Heart left ventricle (tissue), 16 donors: ENCODE data around the gene DCAF6. TPM values are rescaled to one million over a fixed set of nuclear protein-coding genes. Genes with fewer than 3 reads are reported as not detected.

Source experiments
- ATAC-seq, 4 donors: fragments of 200-7000 bp; cut with Tn5 transposase; one replicate each; pipeline ENCODE4 v1.9.1; 2020 to 2022; ENCODE audit warnings: moderate library complexity in 4 of 4, mild to moderate bottlenecking in 3 of 4, moderate number of reproducible peaks in 1 of 4
- DNase-seq, 5 donors: peaks; one replicate each; pipeline ENCODE4 v3.0.0-alpha.2; 2020
- H3K27ac ChIP-seq, 12 donors: fragments of 200-600 bp; sonication (generic) in 4 of 12; one replicate each; pipeline versions ENCODE4 v1.5.0 to v1.8.0; 2016 to 2022; ENCODE audit warnings: mild to moderate bottlenecking in 2 of 12
- H3K27me3 ChIP-seq, 9 donors: fragments of 200-600 bp; sonication (generic) in 2 of 9; one replicate each; pipeline versions ENCODE4 v1.5.1 to v1.8.0; 2016 to 2022; ENCODE audit warnings: mild to moderate bottlenecking in 3 of 9
- H3K36me3 ChIP-seq, 9 donors: fragments of 200-600 bp; sonication (generic) in 2 of 9; one replicate each; pipeline versions ENCODE4 v1.5.0 to v1.8.0; 2018 to 2022; ENCODE audit warnings: mild to moderate bottlenecking in 2 of 9
- H3K4me1 ChIP-seq, 12 donors: fragments of 200-600 bp; sonication (generic) in 4 of 12; one replicate each; pipeline versions ENCODE4 v1.5.0 to v1.8.0; 2016 to 2022; ENCODE audit warnings: mild to moderate bottlenecking in 3 of 12
- H3K4me3 ChIP-seq, 12 donors: fragments of 200-600 bp; sonication (generic) in 4 of 12; one replicate each; pipeline versions ENCODE4 v1.5.0 to v1.8.0; 2017 to 2022; ENCODE audit warnings: mild to moderate bottlenecking in 9 of 12, moderate library complexity in 4 of 12
- H3K9me3 ChIP-seq, 12 donors: fragments of 200-600 bp; sonication (generic) in 4 of 12; one replicate each; pipeline versions ENCODE4 v1.5.0 to v1.8.0; 2016 to 2022; ENCODE audit warnings: mild to moderate bottlenecking in 1 of 12
- POLR2A ChIP-seq, 2 donors: fragments of 450-650 bp; IDR thresholded peaks; one replicate each; pipeline ENCODE4 v1.6.1; 2017; ENCODE audit warnings: antibody characterized with exemption in 2 of 2, mild to moderate bottlenecking in 2 of 2, moderate library complexity in 2 of 2
- WGBS, 4 donors: extraction: QIAGEN DNeasy Blood & Tissue Kit in 2 of 4; methylation state at CpG; one replicate each; pipeline versions ENCODE4 v1.1.5 to v1.1.7; 2013 to 2018; 5-methylcytosine and 5-hydroxymethylcytosine counted together
- intact Hi-C, 10 donors: fragments of 100-400 bp; cut with DNase I; formaldehyde crosslinking; loops; one replicate each; pipeline versions ENCODE4 v1.11.1 to v1.14.2; 2022
- polyA plus RNA-seq, 2 donors: library from polyadenylated mRNA; stranded (reverse); fragments of 200-250 nt; gene quantifications; one replicate each; pipeline ENCODE4 v1.2.3, GENCODE V29; 2013
- total RNA-seq, 9 donors: library from RNA; depleted of rRNA in 2 of 9; stranded (reverse); fragments of >200 nt in 2 of 9; fragmentation: NEBNext Ultra II Directional in 3 of 9; extraction: Animal tissue kit (Norgen Biotek cat#: 25700) in 3 of 9; gene quantifications; one replicate each; pipeline versions ENCODE4 v1.1.0 to v1.2.4, GENCODE V29; 2016 to 2023
- TF ChIP-seq, protein P1 (sequence below), 12 donors: fragments of 200-600 bp; sonication (generic) in 4 of 12; IDR thresholded peaks; one replicate each; pipeline versions ENCODE4 v1.5.0 to v1.8.0; 2018 to 2022; ENCODE audit warnings: antibody characterized with exemption in 12 of 12, mild to moderate bottlenecking in 5 of 12
- donor health status: ischemic (EF 13 %, LVEDD 7.1; RV severe dilation, severe dysfunction).
- donor health status: healthy with polysubstance abuse.
- donor health status: DM: no; HTN: yes; CAD: no.
- donor health status: DM: no; HTN: no; CAD: no.
- donor health status: ischemic (EF 25% LVEDD 6.9; RV normal size, moderate dysfunction).
- donor health status: ischemic (EF 25% LVEDD 5.7; RV mildly dilated, moderate dysfunction).
- donor health status: healthy.
- donor health status: DM: yes; HTN: yes; CAD: no.
- donor health status: ischemic (EF 35%, LVEDD 5.7; RV mildly dilated, moderate dysfunction).
- donor health status: nonischemic (EF 11% LVEDD 7.7; RV severe dilation, severe dysfunction).
- donor health status: DM: yes; HTN: yes; CAD: no.
- donor health status: PGD.
- donor health status: ischemic (EF 29% LVEDD 5.4; RV normal size, mild dysfunction).
- donor health status: nonischemic (EF 23%, LVEDD 6.1; RV moderate dilation, normal function).

The DCAF6 gene
- total and polyA plus RNA-seq, 11 donors, result 66.9 to 245 (median 180) TPM

DNA sequence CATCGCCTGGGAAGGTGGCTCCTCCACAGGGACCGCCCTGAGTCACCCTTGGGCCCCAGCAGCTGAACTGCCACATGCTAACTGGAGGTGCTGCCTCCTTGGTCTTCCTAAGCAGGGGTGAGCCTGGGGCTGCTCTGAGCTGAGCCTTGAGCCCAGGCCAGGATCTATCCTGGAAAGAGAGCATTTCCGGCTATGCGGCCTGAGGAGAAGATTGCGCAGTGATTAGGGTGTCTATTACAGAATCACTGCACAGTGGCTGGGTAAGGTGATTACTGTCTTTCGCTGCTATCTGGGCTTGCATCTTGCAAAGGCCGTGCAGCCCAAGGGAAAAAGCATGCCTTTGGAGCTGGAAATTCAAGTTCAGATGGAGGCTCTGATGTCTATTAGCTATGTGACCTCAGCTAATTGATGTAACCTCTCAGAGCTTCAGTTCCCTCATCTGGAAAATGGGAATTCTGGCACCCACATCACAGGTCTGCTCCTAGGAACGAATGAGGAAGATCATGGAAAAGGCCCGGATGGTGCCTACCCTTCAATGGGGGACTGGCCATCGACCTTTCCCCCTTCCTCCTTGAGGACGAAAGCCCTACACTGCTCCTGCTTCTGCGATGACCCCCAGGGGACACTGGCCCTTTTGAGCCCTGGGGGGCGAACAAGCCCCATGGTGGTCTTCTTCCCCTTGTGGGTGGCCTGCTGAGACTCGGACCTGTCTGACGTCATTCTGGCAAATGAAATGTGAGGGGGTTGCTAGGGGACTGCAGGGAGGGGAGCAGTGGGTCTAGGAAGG, 162.2 kb downstream of the DCAF6 start:
- peak overlapping the region in 1 of 12 donors; percentile 64 for H3K27ac ChIP-seq
- no peaks in the 10 kb centered on the region for H3K27me3 ChIP-seq
- H3K9me3 ChIP-seq, result no peaks in the 10 kb centered on the region
- intact Hi-C loops, result loop anchor here in 1 of 10 donors (10.0 kb wide), 1 partner anchor 226 kb away; no protein-coding TSS in a partner anchor
- WGBS, 4 donors, result 89 to 97% (median 94%) methylated on average over 13 to 15 of the region's 15 CpGs
- no peak for DNase-seq
- no peak overlapping the region for H3K4me3 ChIP-seq
- no peak for ATAC-seq
- peaks cover 0 to 26% (median 0%) of the 10 kb centered on the region in 9 donors for H3K36me3 ChIP-seq
- H3K4me1 ChIP-seq, result no peaks in the 10 kb centered on the region
- no peak for TF ChIP-seq POLR2A (IDR thresholded peaks at IDR 0.05)
- TF ChIP-seq, protein P1, sequence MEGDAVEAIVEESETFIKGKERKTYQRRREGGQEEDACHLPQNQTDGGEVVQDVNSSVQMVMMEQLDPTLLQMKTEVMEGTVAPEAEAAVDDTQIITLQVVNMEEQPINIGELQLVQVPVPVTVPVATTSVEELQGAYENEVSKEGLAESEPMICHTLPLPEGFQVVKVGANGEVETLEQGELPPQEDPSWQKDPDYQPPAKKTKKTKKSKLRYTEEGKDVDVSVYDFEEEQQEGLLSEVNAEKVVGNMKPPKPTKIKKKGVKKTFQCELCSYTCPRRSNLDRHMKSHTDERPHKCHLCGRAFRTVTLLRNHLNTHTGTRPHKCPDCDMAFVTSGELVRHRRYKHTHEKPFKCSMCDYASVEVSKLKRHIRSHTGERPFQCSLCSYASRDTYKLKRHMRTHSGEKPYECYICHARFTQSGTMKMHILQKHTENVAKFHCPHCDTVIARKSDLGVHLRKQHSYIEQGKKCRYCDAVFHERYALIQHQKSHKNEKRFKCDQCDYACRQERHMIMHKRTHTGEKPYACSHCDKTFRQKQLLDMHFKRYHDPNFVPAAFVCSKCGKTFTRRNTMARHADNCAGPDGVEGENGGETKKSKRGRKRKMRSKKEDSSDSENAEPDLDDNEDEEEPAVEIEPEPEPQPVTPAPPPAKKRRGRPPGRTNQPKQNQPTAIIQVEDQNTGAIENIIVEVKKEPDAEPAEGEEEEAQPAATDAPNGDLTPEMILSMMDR (IDR thresholded peaks at IDR 0.05), result no peak

DNA sequence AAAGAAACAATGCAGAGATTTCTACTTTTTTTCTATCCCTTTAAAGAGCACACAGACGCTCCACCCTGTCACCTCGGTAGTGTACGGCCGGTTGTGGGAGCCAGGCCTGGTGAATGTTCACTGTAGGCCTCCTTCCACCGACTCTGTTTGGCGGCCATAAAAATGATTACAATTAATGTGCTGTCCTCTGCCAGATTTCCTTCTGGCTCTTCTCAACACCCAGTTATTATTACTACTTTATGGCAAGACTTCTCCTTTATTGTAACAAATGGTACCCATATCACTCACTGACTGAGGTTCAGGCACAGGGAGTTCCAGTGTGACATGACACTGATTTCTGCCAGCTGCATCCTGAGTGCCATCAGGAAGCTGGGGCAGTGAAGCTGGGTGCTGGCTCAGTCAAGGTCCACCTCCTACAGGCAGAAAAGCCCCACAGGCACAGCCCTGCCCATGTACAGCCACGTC, 162.9 kb downstream of the DCAF6 start:
- WGBS, 4 donors, result 82 to 89% (median 85%) methylated on average over 7 of the region's 7 CpGs

DNA sequence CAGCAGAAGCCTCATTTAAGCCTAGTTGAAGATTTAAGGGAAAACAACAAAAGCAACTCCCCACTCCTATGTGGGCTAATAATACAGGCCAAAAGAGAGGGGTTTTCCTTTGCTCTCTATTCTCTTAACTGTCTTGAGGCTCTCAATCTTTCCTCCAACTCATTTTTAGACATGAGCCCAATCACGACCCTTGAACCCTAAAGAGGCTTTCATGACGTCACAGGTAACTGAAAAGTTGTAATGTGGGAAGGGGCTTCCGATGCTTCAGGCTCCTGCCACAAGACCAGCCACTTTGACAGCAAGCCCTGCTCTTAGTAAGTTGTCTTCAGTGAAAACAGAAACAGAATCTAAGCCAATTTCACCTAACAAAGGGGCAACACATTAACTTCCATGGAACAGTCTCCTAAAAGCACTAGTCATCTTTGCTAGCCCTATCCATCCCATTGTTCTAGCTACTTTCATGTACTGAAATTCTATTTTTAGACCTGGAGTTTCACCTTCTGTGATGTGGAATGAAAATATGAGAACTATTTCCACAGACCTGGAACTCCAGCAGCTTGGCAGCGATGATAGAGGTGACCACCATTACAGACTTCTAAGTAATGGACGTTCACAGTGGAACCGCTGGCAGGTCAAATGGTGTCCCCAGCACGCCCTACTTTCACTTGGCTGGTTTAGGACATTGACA, 164.0 kb downstream of the DCAF6 start:
- no peak overlapping the region for H3K4me3 ChIP-seq
- H3K36me3 ChIP-seq, result peaks cover 0 to 35% (median 4%) of the 10 kb centered on the region in 9 donors
- 94 to 98% (median 95%) methylated on average over 7 of the region's 7 CpGs for WGBS, 4 donors
- no peak overlapping the region for H3K27ac ChIP-seq
- ATAC-seq, result no peak
- intact Hi-C loops, result loop anchor here in 1 of 10 donors (10.0 kb wide), 1 partner anchor 224 kb away; no protein-coding TSS in a partner anchor
- TF ChIP-seq POLR2A (IDR thresholded peaks at IDR 0.05), result no peak
- H3K4me1 ChIP-seq, result no peaks in the 10 kb centered on the region
- no peaks in the 10 kb centered on the region for H3K27me3 ChIP-seq
- DNase-seq, result no peak
- H3K9me3 ChIP-seq, result no peaks in the 10 kb centered on the region

More for the DNA sequence above, 162.9 kb downstream of the DCAF6 start:
- intact Hi-C loops, result loop anchor here in 1 of 10 donors (10.0 kb wide), 1 partner anchor 225 kb away; no protein-coding TSS in a partner anchor
- Histone ChIP-seq H3K27ac (peak overlapping the region in 1 of 12 donors; percentile 64), H3K4me3 (no peak overlapping the region), H3K27me3 (no peaks in the 10 kb centered on the region), H3K9me3 (no peaks in the 10 kb centered on the region), H3K4me1 (no peaks in the 10 kb centered on the region), H3K36me3 (peaks cover 0 to 32% (median 4%) of the 10 kb centered on the region in 9 donors)
- TF ChIP-seq POLR2A (IDR thresholded peaks at IDR 0.05), result no peak
- TF ChIP-seq, protein P1 (IDR thresholded peaks at IDR 0.05), result no peak
- DNase-seq (no peak), ATAC-seq (no peak)

DNA sequence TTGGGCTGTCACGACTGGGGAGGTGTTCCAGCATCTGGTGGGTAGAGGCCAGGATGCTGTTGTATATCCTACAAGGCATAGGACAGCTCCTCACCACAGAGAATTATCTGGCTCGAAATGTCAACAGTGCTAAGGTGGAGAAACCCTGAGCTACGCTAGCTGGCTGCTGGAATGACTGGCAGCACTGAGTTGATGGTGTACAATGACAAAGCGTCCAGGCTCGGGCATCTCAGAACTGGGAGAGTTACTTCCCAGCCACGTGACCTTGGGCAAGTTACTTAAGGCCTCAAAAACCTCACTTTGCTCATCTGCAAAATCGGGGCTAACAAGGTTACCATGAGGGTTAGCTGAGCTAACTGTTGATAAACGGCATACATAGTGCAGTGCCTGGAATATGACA, 164.9 kb downstream of the DCAF6 start:
- 83 to 96% (median 94%) methylated on average over 8 of the region's 8 CpGs for WGBS, 4 donors
- Histone ChIP-seq H3K27me3 (no peaks in the 10 kb centered on the region), H3K4me1 (no peaks in the 10 kb centered on the region), H3K27ac (no peak overlapping the region), H3K9me3 (no peaks in the 10 kb centered on the region), H3K36me3 (peaks cover 0 to 32% (median 4%) of the 10 kb centered on the region in 9 donors), H3K4me3 (no peak overlapping the region)
- ATAC-seq (no peak), DNase-seq (no peak)
- intact Hi-C loops, result loop anchor here in 1 of 10 donors (10.0 kb wide), 1 partner anchor 223 kb away; no protein-coding TSS in a partner anchor
- no peak for TF ChIP-seq POLR2A (IDR thresholded peaks at IDR 0.05)
- TF ChIP-seq, protein P1 (IDR thresholded peaks at IDR 0.05), result no peak
